Measurements from ENCODE around the gene LTV1.
A peak's percentile ranks its signal among the peaks of the same experiment; 100 is the strongest.
"Not testable (repeated sequence)": the region's sequence is repeated elsewhere in the genome, so short reads cannot be mapped to it uniquely, and the experiment has no call there.

The LTV1 gene

GRCh38 chr6:143842902-143843676 is at the start of gene LTV1:
Gene LTV1 (plus strand): TSS chr6:143843338. CDS start chr6:143843478, 140 bp downstream.
- peak; percentile 90 for DNase-seq (ENCODE audit: low read depth)

GRCh38 chr6:143796551-143796950 is 46.6 kb upstream of the LTV1 start:
- not testable (repeated sequence) for DNase-seq (ENCODE audit: low read depth)

- DNase-seq (ENCODE audit: low read depth) = not testable (repeated sequence)
These were observed 44.7 kb upstream of the LTV1 start for GRCh38 chr6:143798487-143798886.

- no peak for DNase-seq (ENCODE audit: low read depth)
These were observed 40.1 kb upstream of the LTV1 start for GRCh38 chr6:143802833-143803565.

GRCh38 chr6:143803769-143804568 is 39.2 kb upstream of the LTV1 start:
- DNase-seq (ENCODE audit: low read depth) = no peak

GRCh38 chr6:143804835-143805239 is 38.3 kb upstream of the LTV1 start:
- DNase-seq (ENCODE audit: low read depth) = no peak

- peak; percentile 79 for DNase-seq (ENCODE audit: low read depth)
These were observed 36.6 kb upstream of the LTV1 start for GRCh38 chr6:143806282-143807102.

- DNase-seq (ENCODE audit: low read depth) = no peak
These were observed 35.9 kb upstream of the LTV1 start for GRCh38 chr6:143807103-143807772.

- no peak for DNase-seq (ENCODE audit: low read depth)
These were observed 32.4 kb upstream of the LTV1 start for GRCh38 chr6:143810745-143811144.

GRCh38 chr6:143811501-143812157 is 31.5 kb upstream of the LTV1 start:
- DNase-seq (ENCODE audit: low read depth) = no peak

- DNase-seq (ENCODE audit: low read depth) = no peak
These were observed 25.5 kb upstream of the LTV1 start for GRCh38 chr6:143817621-143818020.

- no peak for DNase-seq (ENCODE audit: low read depth)
These were observed 21.8 kb upstream of the LTV1 start for GRCh38 chr6:143821359-143821758.

GRCh38 chr6:143822584-143823024 is 20.5 kb upstream of the LTV1 start:
- no peak for DNase-seq (ENCODE audit: low read depth)

GRCh38 chr6:143823548-143823947 is 19.6 kb upstream of the LTV1 start:
- no peak for DNase-seq (ENCODE audit: low read depth)

GRCh38 chr6:143828572-143828971 is 14.6 kb upstream of the LTV1 start:
- DNase-seq (ENCODE audit: low read depth) = no peak

- DNase-seq (ENCODE audit: low read depth) = no peak
These were observed 7.0 kb upstream of the LTV1 start for GRCh38 chr6:143836150-143836549.

GRCh38 chr6:143838395-143838794 is 4.7 kb upstream of the LTV1 start:
- no peak for DNase-seq (ENCODE audit: low read depth)

GRCh38 chr6:143839196-143839595 is 3.9 kb upstream of the LTV1 start:
- DNase-seq (ENCODE audit: low read depth) = no peak

- DNase-seq (ENCODE audit: low read depth) = no peak
These were observed 2.4 kb upstream of the LTV1 start for GRCh38 chr6:143840595-143841265.

GRCh38 chr6:143842461-143842901 is 657 bp upstream of the LTV1 start:
- no peak for DNase-seq (ENCODE audit: low read depth)

Measured in stimulated activated CD8-positive, alpha-beta memory T cell treated with anti-CD3 and anti-CD28 coated beads, Interleukin-4, amount 100 ng/mL, for 24 hours (primary cell).